ENCODE data around the gene GIT2.
"Not testable (repeated sequence)": the region's sequence is repeated elsewhere in the genome, so short reads cannot be mapped to it uniquely, and the experiment has no call there.

GIT2 gene

GRCh38 chr12:109893261-109893995 is 102.7 kb downstream of the GIT2 start:
- in situ Hi-C loops (cut with MboI; ENCODE audit: low sequenced_read_pairs), result no loop called here

- in situ Hi-C loops (cut with MboI; ENCODE audit: low sequenced_read_pairs), result no loop called here
These were observed 103.4 kb downstream of the GIT2 start for GRCh38 chr12:109892748-109893147.

GRCh38 chr12:109892165-109892715 is 103.9 kb downstream of the GIT2 start:
- in situ Hi-C loops (cut with MboI; ENCODE audit: low sequenced_read_pairs), result no loop called here

GRCh38 chr12:109891731-109892130 is 104.4 kb downstream of the GIT2 start:
- in situ Hi-C loops (cut with MboI; ENCODE audit: low sequenced_read_pairs), result not testable (repeated sequence)

GRCh38 chr12:109890620-109891170 is 105.5 kb downstream of the GIT2 start:
- in situ Hi-C loops (cut with MboI; ENCODE audit: low sequenced_read_pairs), result no loop called here

- in situ Hi-C loops (cut with MboI; ENCODE audit: low sequenced_read_pairs), result no loop called here
These were observed 107.8 kb downstream of the GIT2 start for GRCh38 chr12:109888179-109889020.

- in situ Hi-C loops (cut with MboI; ENCODE audit: low sequenced_read_pairs), result no loop called here
These were observed 110.6 kb downstream of the GIT2 start for GRCh38 chr12:109885616-109886015.

- in situ Hi-C loops (cut with MboI; ENCODE audit: low sequenced_read_pairs), result no loop called here
These were observed 112.7 kb downstream of the GIT2 start for GRCh38 chr12:109883461-109883860.

- in situ Hi-C loops (cut with MboI; ENCODE audit: low sequenced_read_pairs), result no loop called here
These were observed 114.4 kb downstream of the GIT2 start for GRCh38 chr12:109881752-109882151.

- in situ Hi-C loops (cut with MboI; ENCODE audit: low sequenced_read_pairs), result no loop called here
These were observed 115.2 kb downstream of the GIT2 start for GRCh38 chr12:109880938-109881337.

GRCh38 chr12:109880043-109880931 is 115.9 kb downstream of the GIT2 start, which contains the start of gene GLTP:
GLTP (minus strand) TSS chr12:109880541; CDS start chr12:109880374, 167 bp downstream.
- in situ Hi-C loops (cut with MboI; ENCODE audit: low sequenced_read_pairs), result no loop called here
